ENCODE measurements around the gene PALLD. TPM values are rescaled to one million over a fixed set of nuclear protein-coding genes. Genes with fewer than 3 reads are reported as not detected.

Gene PALLD
- polyA plus RNA-seq, 5 donors = 55.6 to 90.3 (median 82.1) TPM

DNA sequence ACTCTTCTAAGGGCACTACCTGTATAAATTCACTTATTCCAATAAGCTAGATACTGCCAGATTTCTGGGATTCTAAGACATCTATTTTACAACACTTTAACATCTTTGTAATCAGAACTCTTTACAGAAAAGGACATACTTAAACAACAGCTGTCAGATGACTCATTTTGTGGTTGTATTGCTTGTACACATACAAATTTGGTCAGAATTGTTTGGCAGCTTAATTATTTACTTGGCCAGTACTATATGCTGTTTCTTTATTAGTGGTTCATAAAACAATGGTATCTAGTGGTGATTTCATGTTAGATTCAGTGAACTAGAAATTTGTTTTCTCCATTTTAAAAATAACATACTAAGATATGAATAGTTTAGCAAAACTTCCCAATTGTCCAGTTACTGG lies 27.2 kb downstream of the PALLD start:
- DNase-seq = no peak

DNA sequence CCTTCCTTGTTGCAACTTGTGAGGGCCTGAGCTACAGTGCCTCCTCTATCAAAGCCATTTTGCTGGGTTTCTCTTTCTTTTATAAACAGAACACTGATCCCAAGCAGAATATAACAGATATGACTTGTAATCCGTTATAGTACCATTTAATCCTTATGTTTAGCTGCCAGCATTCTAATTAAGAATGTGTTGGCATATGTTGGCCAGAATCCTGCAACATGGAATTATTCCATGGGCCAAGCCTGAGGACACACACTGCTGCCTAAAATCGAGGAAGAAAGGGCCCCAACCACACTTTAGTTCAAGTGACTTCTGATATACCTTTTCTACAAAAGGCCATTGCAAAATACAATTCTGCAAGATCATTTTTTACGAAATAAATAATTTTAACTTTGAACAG lies 28.0 kb downstream of the PALLD start:
- no peak for DNase-seq

DNA sequence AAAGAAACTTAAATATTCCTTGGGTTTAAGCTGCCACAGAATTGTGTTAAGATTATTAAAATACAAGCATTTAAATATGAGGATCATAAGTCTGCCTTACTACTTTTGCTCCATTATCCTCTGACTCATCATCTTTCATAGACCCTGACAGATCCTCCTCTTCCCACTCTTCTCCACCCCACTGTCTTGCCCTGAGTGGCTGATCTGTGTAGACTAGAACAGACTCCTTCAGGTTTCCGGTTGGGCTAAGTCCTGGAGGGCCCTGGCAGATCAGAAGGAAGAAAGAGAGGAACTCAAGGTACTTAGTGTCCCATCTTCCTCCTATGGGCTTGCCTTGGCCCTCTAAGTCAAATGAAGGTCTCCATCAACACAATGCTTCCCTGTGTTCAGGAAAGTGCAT lies 30.7 kb downstream of the PALLD start:
- no peak for DNase-seq

DNA sequence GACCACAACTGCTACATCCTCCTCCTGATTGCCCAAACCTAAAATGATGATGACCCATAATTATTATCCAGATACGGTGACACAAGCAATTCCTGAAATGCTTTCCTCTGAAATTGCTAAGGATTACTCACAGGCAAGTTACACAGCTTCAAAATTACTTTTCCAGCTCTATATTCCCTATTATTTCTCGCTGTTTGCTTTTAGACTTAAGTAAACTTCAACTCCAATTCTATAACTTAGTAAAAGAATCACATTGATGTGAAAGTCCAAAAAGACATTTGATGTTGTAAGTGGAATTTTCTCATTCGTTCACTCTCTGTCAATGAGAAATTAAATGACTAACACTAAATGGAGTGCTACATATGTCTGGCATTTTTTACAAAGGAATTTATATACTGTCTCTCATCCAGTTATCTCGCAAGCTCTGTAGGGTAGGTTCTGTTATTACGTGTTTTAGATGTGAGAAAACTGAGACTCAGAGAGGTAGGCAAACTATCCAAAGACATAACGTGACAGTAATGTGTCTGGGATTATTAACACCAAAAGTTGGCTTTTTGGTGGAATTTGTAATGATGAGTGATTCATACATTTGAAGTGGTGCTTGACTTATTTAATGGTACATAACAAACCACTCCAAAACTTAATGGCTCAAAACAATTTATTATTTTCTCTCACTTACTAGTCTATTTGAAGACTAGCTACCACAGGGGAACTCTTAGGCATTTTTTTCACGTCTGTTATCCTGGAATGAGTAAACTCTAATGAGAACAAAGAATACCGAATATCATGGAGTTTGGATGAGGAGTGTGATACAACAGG lies 31.5 kb downstream of the PALLD start:
- DNase-seq = no peak

DNA sequence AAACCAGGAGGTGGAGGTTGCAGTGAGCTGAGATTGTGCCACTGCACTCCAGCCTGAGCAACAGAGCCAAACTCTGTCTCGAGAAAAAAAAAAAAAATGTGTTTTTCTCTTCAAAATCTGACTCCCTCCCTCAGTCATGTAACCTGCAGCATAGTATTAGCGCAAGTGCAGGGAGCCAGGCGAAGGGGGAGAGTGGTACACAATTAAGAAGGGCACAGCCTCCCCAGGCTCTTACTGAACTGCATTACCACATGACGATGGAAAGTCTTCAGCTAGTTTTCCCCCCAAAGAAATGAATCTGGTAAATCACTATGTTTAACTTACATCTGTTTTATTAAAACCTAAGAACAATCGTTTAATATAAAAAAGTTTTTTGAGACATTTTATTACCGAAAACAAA lies 32.4 kb downstream of the PALLD start:
- DNase-seq = no peak

DNA sequence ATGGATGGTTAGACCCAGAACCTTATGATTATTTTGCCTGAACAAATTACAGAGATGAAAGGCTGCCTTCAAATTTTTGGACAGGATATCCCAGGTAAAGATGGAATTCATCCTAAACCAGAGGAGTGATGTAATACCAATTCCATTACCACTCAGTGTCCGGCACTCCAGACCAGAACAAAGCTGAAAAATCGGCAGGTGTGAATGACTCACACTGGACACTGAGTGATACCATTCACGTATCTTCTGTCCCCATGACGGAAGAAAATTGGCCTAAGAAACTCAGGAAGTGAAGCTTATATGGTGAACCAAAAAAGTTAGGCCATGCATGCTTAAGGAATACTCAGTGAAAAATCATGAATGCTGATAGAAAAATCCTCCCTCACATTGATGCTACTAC lies 34.5 kb downstream of the PALLD start:
- DNase-seq = no peak

DNA sequence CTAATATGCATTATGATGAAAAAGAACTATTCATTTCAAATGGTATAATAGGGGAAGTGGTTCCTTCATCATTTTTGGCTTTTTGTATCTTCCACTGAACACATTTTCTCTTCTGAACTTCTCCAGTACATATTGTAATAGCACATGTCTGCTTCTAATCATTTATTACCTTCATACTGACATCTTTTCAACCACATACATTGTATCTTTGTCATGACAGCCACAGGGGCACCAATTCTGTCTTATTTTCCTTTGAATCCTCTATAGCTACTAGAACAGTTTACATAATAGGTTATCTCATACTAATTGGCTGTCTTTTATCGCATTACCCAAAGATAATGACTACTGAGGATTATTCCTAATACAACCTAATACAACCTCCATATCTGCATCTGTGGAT lies 37.7 kb downstream of the PALLD start:
- DNase-seq = no peak

DNA sequence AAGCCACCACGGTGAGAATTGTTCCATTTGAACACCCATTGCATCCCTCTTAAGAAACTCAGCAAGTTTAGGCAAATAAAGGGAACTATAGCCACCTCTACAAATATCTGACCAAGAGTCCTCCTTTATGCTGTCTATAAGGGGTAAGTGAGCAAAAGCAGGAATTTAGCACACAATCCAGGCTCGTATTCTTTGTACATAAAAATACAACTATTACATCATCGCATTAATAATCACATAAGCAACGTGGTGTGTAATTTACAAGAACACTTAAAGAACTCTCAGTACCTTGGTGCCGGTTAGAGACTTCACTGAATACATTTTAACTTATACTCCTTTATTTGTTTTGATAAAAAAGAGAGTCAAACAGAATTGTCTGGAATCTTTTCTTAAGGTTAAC lies 38.8 kb downstream of the PALLD start:
- DNase-seq = no peak

DNA sequence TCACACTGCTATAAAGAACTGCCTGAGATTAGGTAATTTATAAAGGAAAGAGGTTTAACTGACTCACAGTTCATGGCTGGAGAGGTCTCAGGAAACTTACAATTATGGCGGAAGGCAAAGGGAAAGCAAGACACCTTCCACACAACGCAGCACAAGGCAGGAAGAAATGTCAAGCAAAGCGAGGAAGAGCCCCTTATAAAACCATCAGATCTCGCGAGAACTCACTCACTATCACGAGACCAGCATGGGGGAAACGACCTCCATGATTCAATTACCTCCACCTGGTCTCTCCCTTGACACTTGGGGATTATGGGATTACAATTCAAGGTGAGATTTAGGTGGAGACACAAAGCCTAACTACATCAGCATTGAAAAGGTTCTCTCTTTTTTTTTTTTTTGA lies 39.6 kb downstream of the PALLD start:
- DNase-seq = no peak

DNA sequence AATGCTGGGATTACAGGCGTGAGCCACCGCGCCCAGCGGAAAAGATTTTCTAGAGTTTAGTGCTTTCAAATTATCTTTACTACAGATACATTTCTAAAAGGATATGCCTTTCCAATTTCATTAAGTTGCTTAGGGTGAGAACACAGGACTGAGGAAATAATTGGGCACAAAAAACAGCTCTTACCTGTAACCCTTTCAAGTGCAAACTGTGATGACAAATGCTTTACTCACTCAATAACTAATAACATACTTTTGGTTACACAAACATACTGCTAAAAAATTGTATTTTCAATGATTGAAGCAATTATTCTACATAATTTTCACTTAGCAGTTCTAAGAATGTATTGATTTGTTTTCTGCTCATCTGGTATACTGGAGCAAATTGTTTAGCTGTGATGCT lies 40.2 kb downstream of the PALLD start:
- DNase-seq = no peak

DNA sequence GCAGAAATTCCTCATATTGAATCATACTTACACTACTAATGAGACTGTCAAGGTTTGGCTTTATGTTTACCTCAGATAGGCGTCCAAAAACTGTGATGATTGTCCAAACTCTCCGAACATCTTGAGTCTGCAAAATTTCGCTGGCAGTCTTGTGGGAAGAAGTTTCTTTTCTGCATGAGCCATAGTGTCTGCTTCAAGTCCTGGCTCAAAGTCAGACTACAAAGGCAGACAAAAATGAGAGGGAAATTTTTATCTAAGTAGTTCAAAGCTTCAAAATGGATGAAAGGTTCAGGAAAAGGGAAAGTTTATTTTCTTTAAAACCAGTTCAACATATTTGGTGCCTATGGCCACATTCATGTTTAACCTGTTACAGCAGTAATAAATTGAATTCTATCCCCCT lies 40.7 kb downstream of the PALLD start:
- DNase-seq = no peak

DNA sequence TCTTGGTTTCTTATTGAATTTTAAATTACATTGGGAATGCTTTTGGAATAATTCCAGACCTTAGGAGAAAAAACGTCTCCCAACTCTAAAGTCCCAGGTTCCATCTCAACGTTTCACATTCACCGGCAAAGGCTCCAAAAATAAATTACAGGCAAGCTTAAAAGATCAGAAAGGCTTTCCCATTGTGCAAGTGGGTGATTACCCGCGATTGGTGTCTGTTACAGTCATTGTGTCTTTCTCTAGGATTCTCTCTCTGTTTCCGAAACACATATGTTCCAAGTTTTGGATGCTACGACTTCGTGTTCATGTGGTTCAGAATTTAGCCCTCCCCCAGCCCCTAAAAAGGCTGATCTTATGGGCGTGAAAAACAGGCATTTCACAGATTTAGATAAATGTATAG lies 41.8 kb downstream of the PALLD start:
- DNase-seq = no peak

DNA sequence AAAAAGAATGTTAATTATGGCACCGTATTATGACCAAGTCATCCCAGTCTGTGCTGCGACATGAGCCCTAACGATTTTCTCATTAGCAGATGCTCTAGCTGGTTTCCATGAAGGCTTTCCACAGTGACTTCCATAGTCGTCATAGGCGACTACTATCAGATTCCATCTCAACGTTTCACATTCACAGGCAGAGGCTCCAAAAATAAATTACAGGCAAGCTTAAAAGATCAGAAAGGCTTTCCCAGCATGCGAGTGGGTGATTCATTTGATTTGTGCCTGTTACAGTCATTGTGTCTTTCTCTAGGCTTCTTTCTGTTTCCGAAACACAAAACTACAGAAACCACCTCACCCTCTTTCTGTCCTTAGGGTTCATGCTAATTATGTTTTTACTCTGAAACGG lies 43.2 kb downstream of the PALLD start:
- no peak for DNase-seq

DNA sequence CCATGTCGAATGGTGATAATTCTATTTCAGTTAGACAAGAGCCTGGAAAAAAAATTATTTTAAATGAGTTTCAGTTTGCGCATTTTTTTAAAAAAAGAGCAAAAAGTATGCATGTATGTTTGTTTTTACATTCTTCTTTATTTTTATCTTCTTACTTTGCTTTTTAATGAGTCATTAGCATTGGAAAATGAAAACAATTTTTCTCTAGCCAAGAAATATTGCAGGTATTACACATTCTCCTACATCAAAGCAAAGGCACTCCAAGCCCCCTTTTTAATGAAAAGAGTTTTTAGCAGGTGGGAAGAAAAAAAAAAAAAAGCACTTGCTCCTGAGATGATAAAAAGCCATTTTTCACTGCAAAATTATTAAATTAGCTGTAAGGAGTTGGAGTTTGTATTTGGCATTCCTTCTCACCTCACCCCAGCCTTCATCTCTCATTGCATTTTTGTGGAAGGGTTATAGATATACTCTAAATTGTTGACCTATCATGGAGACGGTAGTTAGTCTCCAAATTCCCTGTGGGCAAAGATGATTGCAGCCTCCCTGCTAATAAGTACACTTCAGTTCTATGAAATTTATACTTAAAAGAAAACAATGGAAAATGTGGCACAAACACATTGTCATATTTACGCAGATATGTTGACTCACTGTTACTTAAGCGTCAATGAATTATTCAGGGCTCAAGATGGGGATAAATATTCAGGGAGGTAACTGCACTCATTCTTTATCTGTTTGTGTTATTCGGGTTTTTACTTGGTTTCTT lies 43.8 kb downstream of the PALLD start:
- no peak for DNase-seq

DNA sequence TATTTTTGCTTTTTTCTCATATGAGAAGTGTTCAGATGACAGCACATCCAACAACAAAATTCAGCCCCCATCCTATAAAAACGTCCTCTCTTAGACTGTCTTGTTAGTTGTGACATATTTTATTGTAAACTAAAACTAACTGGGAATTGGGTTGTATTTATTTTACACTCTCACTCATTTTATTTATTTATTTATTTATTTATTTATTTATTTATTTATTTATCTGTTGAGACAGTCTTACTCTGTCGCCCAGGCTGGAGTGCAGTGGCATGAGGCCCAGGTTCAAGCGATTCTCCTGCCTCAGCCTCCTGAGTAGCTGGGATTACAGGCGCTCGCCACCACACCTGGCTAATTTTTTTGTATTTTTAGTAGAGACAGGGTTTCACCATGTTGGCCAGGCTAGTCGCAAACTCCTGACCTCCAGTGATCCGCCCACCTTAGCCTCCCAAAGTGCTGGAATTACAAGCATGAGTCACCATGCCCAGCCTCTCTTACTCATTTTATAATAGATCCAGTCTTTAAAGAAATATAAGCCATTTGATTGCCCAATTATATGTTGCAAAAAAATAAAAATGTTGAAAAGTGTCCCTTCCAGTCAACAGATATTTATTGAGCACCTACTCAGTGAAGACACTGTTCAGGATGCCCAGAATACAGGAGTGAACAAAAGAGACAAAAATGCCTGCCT lies 44.6 kb downstream of the PALLD start:
- DNase-seq = no peak

DNA sequence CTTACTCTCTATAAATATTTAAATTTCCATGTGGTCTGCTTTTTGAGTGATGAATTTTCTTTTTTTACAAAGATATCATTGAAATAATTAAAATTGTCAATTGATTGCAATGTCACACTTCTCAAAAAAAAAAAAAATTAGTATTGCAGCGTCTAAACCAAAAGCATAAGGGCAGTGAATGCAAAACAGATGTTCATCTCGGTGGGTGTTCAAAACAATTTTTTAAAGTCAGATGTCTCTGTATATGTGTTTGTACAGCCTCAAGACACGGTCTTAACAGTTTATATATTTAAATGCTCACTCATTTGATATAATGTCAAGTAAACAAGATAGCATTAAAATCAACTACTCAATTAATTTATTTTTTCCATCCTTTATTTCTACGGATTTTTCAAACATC lies 52.3 kb downstream of the PALLD start:
- no peak for DNase-seq

DNA sequence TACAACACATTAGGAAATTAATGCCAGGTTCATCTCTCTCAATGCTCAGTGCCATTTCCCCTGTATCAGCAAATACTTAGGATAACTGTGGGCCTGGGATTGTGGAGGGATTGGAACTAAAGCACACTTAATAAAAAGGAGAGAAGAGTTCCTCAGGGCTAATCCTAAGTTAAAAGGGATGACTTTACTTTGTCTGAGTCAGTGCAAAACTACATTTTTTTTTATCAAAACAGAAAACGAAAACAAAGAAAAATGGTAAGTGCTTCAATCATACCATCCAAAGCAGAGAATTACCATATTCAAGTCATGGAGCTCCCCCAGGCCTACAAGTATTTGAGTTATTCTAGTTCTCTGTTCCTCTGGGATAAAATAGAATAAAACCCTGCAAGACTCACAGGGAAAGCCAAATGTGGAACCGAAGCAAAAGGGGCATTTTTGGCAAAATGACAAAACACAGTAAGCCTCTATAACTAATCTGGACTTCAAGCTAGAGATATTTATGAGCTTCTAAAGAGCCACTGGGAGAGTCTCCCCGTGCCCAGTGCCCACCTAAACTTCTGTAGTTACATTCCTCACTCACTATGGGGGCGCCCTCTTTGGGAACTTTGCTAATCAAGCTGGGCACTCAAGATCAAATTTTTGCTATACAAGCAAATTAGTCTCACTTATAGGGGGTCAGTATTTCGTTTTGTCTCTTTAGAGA lies 53.4 kb downstream of the PALLD start:
- DNase-seq = no peak

DNA sequence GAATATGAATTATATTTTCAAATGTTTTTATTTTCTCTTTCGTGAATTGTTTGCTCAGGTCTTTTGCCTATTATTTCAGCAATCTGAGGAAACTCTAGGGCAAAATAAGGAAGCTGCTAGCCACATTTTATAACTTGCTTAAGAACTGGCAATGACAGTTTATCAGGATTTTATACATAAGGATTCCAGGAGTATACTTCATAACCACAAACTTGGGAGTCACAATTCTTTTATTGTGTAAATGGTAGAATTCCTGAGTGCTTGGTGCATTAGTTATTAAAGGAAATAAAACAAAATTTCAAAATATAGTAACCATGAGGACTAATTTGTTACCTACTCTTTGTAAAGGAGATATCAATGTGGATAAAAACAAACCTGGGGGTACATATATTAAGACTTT lies 54.4 kb downstream of the PALLD start:
- DNase-seq = no peak

DNA sequence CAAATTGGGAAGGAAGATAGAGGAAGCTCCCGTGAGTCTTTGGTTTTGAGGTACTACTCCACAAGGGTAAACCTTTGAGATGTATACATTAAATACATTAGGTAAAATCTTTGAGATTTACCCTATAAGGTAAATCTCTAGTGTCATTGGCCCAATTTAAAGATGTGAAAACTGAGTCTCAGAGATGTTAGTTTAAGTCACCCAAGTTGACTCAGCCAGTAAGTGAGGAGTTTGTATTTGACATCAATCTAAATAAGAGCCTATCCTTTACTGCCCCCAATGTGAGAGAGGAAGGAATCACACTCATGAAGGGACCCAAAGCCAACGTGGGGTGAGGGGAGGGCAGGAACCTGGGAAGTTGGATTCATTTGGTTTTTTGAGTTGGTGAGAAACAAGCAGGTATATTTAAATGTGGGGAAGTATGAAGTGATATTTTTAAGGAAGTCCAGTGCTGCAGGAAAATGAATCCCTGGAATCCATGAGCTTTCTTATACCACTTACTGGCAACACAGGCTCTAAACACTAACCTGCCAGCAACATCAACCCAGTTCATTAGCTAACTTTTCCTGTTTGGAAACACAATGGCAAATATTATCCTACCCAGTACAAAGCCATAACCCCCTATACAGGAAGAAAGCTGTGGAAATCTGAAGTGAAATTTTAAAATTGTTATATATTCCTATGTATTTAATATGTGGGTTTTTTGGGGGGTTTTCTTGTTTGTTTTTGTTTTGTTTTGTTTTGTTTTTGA lies 55.3 kb downstream of the PALLD start:
- DNase-seq = no peak

DNA sequence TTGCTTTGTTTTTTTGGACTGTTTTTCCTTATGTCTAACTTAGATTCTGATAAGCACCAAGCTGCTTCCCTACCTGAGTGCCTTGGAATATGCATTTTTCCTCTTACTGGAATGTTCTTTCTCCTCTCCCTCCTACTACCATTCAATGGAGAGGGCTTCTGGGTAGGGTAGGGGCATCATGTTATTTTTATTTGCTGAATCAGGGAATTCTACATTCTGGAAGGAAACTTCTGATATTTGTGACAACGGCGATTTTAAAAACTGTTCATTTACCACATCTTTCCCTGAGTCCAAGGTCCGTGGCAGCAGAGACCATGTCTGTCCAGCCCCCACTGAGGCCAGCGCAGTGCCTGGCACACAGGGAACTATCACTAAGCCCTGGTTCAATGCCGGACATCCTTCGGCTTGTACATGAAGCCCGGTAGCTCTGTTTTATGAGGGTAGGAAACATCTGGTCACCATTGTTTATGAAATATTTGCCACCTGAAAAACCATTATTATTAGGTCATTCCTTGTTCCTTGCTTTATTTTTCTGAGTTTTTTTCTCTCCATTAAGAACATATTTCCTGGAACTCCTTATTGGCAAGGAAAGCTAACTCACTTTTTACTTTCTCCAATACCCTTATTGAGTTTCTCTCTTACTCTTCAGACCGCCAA lies 57.0 kb downstream of the PALLD start:
- DNase-seq = no peak

DNA sequence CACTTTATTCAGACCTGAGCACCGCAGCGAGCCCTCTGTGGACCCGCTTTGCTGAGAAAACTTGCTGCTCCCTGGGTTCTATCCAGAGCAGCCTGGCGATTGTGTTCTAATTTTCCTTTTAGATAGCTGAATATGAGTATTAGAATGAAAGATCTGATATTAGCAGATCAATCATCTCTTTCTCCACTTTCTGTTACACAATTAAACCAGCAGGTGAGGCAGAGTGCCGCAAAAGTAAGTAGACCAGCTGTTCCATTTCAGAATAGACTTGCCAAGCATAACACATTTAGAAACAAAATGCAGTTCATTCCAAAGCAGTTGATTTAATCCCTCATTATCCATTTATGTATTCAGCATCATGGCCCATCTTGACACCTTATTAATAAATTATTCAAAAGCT lies 58.6 kb downstream of the PALLD start:
- no peak for DNase-seq
